22Rv1 (cell line): ENCODE measurements around the gene SPATS2L.

Experiments used
- ZFX ChIP-seq: fragments of 450-650 bp; IDR thresholded peaks from 2 replicates; pipeline ENCODE4 v1.6.1; 2017; ENCODE audit warnings: antibody characterized with exemption, borderline replicate concordance
- TF ChIP-seq, protein P1 (sequence below): fragments of 450-650 bp; IDR thresholded peaks from 2 replicates; pipeline ENCODE4 v1.5.1; 2017; ENCODE audit warnings: mild to moderate bottlenecking

DNA sequence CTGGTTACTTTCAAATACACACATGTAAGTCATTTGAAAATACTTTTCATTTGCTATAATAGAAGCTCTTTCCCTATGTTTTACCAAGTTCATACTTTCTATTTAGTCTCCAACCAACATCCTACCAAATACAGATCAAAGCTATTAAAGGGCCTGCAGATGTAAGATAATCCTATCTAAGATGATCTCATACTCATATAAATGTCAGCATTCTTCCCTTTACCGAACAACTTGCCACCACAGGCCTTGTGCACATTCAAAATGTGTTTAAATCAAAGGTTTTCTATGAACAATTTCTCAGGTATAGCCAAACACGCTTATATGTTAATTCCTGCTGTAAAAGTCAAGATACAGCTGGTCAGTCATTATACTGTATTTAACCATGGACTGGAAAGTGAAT lies 180.0 kb downstream of the SPATS2L start:
- TF ChIP-seq, protein P1, sequence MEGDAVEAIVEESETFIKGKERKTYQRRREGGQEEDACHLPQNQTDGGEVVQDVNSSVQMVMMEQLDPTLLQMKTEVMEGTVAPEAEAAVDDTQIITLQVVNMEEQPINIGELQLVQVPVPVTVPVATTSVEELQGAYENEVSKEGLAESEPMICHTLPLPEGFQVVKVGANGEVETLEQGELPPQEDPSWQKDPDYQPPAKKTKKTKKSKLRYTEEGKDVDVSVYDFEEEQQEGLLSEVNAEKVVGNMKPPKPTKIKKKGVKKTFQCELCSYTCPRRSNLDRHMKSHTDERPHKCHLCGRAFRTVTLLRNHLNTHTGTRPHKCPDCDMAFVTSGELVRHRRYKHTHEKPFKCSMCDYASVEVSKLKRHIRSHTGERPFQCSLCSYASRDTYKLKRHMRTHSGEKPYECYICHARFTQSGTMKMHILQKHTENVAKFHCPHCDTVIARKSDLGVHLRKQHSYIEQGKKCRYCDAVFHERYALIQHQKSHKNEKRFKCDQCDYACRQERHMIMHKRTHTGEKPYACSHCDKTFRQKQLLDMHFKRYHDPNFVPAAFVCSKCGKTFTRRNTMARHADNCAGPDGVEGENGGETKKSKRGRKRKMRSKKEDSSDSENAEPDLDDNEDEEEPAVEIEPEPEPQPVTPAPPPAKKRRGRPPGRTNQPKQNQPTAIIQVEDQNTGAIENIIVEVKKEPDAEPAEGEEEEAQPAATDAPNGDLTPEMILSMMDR, result no peak
- TF ChIP-seq ZFX, result no peak
